NCI-H128 (cell line): ENCODE data around the gene ARHGAP45.

Source experiments
- DNase-seq: peaks from one replicate; lab custom pipeline; 2025; ENCODE audit not compliant: unreplicated experiment; lab: John Stamatoyannopoulos, UW

Gene ARHGAP45

GRCh38 chr19:1068009-1069001 is 1.3 kb downstream of the ARHGAP45 start:
- no peak for DNase-seq

GRCh38 chr19:1069009-1069779 is 2.2 kb downstream of the ARHGAP45 start:
- DNase-seq: no peak

- no peak for DNase-seq
Measured at GRCh38 chr19:1070576-1070930, 3.6 kb downstream of the ARHGAP45 start.

DNA sequence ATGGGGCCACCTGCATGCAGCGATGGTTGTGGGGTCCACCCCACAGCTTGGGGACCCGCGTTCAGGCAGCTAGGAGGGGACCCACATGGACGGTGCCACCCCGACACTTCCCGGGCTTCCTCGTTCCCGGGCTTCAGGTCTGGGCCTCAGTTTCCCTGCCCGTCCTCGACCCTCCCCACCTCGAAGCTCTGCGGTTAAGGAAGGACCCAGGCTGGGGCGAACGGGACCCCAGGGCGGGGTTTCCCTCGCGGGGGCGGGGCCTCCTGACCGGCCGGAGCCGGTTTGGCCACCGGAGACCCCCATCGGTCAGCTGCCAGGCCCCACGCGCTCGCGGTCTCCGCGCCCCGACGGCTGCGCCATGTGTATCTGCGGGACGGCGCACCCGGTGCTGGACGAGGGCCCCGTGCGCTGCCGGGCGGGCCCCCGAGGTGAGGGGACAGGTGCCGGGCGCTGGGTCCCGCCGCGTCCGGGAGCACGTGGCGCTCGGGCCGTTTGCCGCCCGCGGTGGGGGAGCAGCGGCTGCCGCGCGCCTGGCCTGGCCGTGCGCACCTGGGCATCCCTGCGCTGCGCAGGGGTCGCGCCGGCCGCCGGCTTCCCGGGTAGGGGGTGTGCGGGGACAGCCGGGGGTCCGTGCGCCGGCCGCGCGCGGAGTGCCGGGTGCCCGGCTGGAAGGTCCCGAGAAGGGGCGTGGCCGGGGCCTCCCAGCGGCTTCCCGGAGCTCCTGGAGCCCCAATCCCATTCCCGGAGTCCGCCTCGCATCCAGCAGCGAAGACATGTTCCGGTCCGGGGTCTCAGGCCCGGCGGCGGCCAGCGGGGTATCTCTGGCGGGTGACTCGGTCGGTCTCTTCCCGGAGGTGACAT is 4.2 kb downstream of the ARHGAP45 start:
- DNase-seq: no peak

DNA sequence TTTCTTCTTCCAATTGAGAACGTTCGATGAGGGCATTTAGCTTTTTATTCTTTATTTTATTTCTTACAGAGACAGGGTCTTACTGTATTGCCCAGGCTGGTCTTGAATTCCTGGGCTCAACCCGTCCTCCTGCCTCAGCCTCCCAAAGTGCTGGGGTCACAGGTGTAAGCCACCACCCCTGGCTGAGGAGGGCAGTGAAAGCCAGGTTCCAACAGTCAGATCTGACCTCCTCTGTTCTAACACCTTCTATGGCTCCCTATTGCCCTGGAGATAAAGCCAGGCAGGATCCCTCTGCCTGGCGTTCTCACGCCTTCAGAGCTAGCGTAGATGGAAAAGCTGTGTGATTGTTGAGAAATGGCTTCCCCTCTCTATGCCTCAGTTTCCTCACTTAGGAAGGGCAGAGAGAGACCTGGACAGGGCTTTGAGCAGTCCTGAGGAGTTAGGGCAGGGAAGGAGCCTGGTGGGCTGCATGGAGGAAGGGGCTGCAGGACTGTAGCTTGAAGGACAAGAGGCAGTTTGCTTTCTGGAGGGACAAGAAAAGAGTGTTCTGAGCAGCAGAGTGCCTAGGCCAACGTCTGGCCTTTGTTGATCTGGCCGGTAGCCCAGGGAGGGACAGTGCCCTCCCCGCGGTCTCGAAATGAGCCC is 5.5 kb downstream of the ARHGAP45 start:
- DNase-seq: no peak

GRCh38 chr19:1073063-1073955 is 6.3 kb downstream of the ARHGAP45 start:
- DNase-seq: no peak

GRCh38 chr19:1073956-1074517 is 7.1 kb downstream of the ARHGAP45 start:
- DNase-seq: no peak

DNA sequence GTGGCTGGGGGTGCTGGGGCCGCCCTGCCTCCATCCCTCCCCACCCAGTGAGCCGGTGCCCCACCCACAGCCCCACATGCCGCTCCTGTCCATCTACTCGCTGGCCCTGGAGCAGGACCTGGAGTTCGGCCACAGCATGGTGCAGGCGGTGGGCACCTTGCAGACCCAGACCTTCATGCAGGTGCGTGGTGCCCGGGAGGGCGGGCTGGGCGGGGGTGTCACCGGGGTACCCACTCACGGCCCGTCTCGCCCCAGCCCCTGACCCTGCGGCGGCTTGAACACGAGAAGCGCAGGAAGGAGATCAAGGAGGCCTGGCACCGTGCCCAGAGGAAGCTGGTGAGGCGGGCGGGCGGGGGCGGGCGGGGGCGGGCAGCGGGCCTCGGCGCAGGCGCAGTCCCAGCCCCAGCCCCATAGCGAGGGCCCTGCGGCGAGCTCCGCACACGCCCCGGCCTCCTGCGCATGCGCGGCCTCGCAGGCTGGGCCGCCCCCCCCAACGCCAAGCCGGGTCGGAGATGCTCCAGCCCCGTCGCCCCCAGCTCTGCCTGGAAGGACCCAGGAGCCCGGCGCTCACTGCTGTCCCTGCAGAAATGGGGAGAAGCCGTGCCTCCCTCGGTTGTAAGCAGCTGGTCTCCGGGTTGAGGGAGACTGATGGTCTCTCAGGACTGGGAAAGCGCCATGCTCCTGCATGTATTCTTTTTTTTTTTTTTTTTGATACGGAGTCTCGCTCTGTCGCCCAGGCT is 7.7 kb downstream of the ARHGAP45 start:
- DNase-seq: peak; percentile 75

DNA sequence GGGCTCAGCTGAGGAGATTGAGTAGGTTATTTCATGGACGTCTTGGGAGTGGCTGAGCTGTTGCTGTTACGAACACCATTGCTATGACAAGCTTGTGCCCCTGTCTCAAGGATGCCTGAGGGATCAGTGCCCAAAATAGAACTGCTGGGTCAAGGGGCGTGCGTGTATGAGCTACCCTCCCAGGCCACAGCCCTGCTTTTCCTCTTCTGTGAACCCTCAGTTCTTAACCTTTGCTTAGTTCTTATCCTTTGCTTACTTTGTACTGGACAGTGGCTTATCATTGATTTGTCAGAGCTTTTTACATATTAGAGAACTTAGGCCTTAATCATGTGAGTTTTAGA is 9.0 kb downstream of the ARHGAP45 start:
- DNase-seq: no peak

- no peak for DNase-seq
Measured at GRCh38 chr19:1076951-1077350, 10.0 kb downstream of the ARHGAP45 start.

DNA sequence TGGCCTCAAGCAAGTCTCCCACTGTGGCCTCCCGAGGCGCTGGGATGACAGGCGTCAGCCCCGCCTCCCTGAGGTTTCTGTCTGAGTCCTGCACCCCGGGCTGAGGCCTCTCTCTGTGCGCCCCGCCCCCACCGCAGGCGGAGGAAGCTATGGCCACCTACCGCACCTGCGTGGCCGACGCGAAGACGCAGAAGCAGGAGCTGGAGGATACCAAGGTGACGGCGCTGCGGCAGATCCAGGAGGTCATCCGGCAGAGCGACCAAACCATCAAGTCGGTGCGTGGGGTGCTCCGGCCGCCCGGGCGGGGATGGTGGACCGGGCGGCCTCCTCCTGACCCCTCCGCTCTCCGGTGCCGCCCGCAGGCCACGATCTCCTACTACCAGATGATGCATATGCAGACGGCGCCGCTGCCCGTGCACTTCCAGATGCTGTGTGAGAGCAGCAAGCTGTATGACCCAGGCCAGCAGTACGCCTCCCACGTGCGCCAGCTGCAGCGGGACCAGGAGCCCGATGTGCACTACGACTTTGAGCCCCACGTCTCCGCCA is 12.7 kb downstream of the ARHGAP45 start:
- DNase-seq: no peak

DNA sequence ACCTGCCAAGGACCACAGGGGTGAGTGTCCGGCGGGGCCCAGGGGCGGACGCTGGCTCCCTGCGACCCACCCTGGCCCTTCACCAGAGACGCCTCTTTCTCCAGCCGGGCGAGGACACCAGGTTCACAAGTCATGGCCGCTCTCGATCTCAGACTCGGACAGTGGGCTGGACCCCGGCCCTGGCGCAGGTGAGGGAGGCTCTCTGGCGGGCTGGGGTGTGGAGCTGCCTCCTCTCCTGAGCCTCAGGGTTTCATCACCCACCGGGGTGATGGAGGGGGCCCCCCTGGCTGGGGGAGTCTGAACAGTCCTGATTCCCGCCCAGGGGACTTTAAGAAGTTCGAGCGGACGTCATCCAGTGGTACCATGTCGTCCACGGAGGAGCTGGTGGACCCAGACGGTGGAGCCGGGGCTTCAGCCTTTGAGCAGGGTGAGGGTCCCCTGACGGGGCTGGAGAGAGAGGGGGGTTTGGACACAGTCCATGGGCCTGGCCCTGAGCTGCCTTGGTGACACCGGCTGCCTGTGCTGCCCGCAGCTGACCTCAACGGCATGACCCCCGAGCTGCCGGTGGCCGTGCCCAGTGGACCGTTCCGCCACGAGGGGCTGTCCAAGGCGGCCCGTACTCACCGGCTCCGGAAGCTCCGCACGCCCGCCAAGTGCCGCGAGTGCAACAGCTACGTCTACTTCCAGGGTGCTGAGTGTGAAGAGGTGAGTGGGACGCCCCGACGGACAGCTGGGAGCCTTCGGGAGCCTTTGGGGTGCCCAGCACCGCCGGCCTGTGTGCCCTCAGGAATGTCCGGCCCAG is 13.6 kb downstream of the ARHGAP45 start:
- no peak for DNase-seq

GRCh38 chr19:1081301-1082164 is 14.6 kb downstream of the ARHGAP45 start:
- DNase-seq: no peak

DNA sequence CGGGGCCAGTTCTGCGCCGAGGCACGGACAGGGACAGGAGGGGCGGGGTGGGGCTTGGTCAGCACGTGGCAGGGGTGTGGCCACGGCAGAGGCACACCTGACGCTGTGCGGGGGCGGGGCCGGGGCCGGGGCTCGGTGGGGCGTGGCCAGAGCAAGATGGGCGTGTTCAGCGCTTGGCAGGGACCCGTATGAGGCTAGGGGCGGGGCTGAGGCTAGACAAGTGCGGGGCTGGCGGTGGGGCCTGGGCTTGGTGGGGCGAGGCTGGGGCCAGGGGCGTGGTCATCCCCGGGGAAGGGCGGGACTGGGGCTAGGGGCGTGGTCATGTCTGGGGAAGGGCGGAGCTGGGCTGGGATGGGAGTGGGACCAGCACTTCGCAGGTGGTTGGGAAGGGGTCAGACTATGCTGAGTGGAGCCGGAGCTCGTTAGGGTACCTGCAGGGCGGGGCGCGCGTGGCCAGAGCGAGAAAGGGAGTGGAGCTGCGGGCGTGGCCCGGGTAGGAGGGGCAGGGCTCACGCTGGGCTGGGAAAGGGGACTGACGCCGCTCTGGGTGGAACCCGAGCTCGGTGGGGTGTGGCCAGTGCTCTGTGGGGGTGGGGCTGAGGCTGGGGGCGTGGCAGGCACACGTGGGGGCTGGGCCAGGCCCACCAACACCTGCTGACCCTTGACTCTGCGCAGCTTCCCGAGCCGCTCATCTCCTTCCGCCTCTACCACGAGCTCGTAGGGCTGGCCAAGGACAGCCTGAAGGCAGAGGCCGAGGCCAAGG is 15.4 kb downstream of the ARHGAP45 start:
- DNase-seq: peak; percentile 82

- no peak for DNase-seq
Measured at GRCh38 chr19:1082928-1083816, 16.2 kb downstream of the ARHGAP45 start.
